Measurements from ENCODE around the gene LARGE1. TPM values are rescaled to one million over a fixed set of nuclear protein-coding genes. Genes with fewer than 3 reads are reported as not detected.

The LARGE1 gene
- total and polyA plus RNA-seq, 8 donors: 4.1 to 29.3 (median 13.7) TPM

DNA sequence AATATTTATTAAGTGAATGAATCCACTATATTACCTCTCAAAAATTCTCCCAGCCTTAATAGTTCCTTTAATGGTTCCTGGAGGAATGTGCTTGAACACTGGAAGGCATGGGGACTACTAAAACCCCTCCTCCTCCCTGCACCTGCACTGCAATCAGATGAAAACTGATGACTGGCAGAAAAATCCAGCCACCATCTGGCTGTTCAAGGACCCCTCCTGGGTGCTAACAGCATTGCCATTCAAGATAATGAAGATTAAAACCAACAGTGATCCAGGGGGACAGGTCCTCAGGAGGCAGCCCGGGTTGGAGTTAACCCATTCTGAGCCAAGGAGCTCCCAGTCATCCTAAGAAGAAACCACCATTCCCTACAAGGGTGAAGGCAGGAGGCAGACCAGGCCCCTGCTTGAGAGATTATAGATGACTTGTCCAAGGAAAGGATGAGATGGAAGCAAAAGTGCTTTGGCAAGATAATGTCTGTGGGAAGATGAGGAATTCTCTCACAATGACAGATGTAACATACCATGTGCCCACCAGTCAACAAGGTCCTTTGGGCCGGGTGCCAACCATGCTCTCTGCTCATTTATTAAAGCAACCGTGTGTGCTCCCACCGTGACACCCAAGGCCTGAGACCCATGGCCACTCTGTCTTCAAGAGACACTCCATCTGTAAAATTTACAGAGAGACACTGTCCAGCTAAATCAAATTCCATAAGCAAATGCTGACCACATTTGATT, 90.6 kb downstream of the LARGE1 start:
- no peak for TF ChIP-seq CTCF (IDR thresholded peaks at IDR 0.05)
- intact Hi-C loops (cut with DNase I): no loop called here
- WGBS, 2 donors: 57 to 58% methylated on average over 4 of the region's 4 CpGs
- Histone ChIP-seq H3K4me1 (peaks cover 0 to 4% (median 0%) of the 10 kb centered on the region in 3 donors), H3K9me3 (no peaks in the 10 kb centered on the region), H3K27ac (no peak overlapping the region), H3K4me3 (no peak overlapping the region), H3K27me3 (no peaks in the 10 kb centered on the region), H3K36me3 (no peaks in the 10 kb centered on the region)
- FAIRE-seq (no peak), ATAC-seq (no peak), DNase-seq (no peak)

- Histone ChIP-seq H3K4me3 (no peak overlapping the region), H3K36me3 (no peaks in the 10 kb centered on the region), H3K27ac (no peak overlapping the region), H3K9me3 (no peaks in the 10 kb centered on the region), H3K27me3 (no peaks in the 10 kb centered on the region), H3K4me1 (peaks cover 0 to 4% (median 0%) of the 10 kb centered on the region in 3 donors)
- no peak for TF ChIP-seq CTCF (IDR thresholded peaks at IDR 0.05)
- no peak for DNase-seq
- FAIRE-seq: no peak
- no peak for ATAC-seq
- intact Hi-C loops (cut with DNase I): no loop called here
- WGBS, 2 donors: 93 to 100% methylated on average over 3 of the region's 3 CpGs
Measured at GRCh38 chr22:33828302-33828701, 92.0 kb downstream of the LARGE1 start.

DNA sequence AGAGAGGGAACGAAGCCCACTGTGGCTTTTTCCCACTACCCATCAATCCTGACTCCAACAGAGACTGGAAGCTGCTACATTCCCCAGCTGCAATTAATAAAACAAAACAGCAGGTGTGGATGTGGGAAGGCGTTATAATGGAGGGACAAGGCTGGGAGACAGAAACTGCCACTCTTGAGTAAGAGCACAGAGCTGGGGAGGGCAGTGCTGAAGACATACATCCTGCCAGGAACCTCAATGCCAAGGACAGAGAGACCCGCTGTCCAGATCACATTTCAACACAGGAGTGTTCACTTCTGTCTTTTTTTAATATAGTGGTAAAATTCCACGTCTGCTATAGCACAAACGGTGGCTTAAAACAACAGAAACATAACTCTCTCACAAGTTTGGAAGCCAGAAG, 94.5 kb downstream of the LARGE1 start:
- DNase-seq: no peak
- Histone ChIP-seq H3K4me3 (no peak overlapping the region), H3K27me3 (no peaks in the 10 kb centered on the region), H3K4me1 (peaks cover 0 to 4% (median 0%) of the 10 kb centered on the region in 3 donors), H3K9me3 (no peaks in the 10 kb centered on the region), H3K36me3 (no peaks in the 10 kb centered on the region), H3K27ac (no peak overlapping the region)
- ATAC-seq: no peak
- 86 to 87% methylated on average over 5 of the region's 5 CpGs for WGBS, 2 donors
- intact Hi-C loops (cut with DNase I): no loop called here
- no peak for TF ChIP-seq CTCF (IDR thresholded peaks at IDR 0.05)
- FAIRE-seq: no peak

DNA sequence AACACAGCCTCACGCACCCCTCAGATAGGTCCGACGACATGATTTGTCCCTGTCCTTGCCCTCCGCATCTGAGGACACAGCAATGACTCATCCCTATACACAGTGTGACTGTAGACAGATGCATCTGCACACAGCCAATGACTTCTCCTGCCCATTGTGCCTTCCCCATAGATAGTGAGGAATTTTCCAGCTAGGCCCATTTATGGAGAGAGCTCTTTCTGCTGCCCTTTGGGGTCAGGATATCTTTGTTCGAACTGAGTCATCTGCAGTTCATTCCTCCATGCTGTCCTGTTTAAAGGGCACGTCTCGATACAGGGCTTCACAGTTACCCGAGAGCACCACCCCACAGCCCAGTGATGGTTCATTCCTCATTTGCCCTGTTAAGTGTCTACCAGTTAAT, 96.7 kb downstream of the LARGE1 start:
- Histone ChIP-seq H3K27me3 (no peaks in the 10 kb centered on the region), H3K4me3 (no peak overlapping the region), H3K4me1 (no peaks in the 10 kb centered on the region), H3K36me3 (no peaks in the 10 kb centered on the region), H3K27ac (no peak overlapping the region), H3K9me3 (no peaks in the 10 kb centered on the region)
- ATAC-seq (no peak), DNase-seq (no peak), FAIRE-seq (no peak)
- 94 to 97% methylated on average over 8 of the region's 8 CpGs for whole genome bisulfite sequencing, 2 donors
- intact Hi-C loops (cut with DNase I): no loop called here
- TF ChIP-seq CTCF (IDR thresholded peaks at IDR 0.05): no peak

GRCh38 chr22:33821290-33821689, 99.0 kb downstream of the LARGE1 start:
- no peak overlapping the region for H3K4me3 ChIP-seq
- H3K4me1 ChIP-seq: no peaks in the 10 kb centered on the region
- FAIRE-seq (no peak), DNase-seq (no peak), ATAC-seq (no peak)
- no peak overlapping the region for H3K27ac ChIP-seq
- no peaks in the 10 kb centered on the region for H3K27me3 ChIP-seq
- no peaks in the 10 kb centered on the region for H3K9me3 ChIP-seq
- H3K36me3 ChIP-seq: no peaks in the 10 kb centered on the region
- TF ChIP-seq CTCF (IDR thresholded peaks at IDR 0.05): no peak
- intact Hi-C loops (cut with DNase I): no loop called here
- 94 to 97% methylated on average over 4 of the region's 4 CpGs for WGBS, 2 donors
